ENCODE data around the gene ZBTB7C.

The ZBTB7C gene

GRCh38 chr18:48265328-48265727 lies 143.9 kb downstream of the ZBTB7C start:
- Histone ChIP-seq H3F3A (ENCODE audit: insufficient read depth) (no peaks in the 10 kb centered on the region), H3K4me3 (ENCODE audit: insufficient read depth, low read length, poor library complexity, severe bottlenecking) (no peak overlapping the region), H3K36me3 (ENCODE audit: low read length) (no peaks in the 10 kb centered on the region), H3K4me2 (ENCODE audit: low read depth, low read length, poor library complexity, severe bottlenecking) (no peak overlapping the region), H2AFZ (ENCODE audit: low read depth, low read length, severe bottlenecking) (no peak overlapping the region), H3K79me2 (ENCODE audit: insufficient read depth, low read length) (no peaks in the 10 kb centered on the region), H4K20me1 (ENCODE audit: low read depth, low read length) (no peaks in the 10 kb centered on the region), H3K27me3 (ENCODE audit: low read length) (no peaks in the 10 kb centered on the region), H3K27ac (ENCODE audit: low read depth, low read length) (no peak overlapping the region), H3K9me3 (ENCODE audit: insufficient read depth, low read length) (no peaks in the 10 kb centered on the region), H3K9me2 (replicated peaks; ENCODE audit: insufficient read depth, low read length) (no peaks in the 10 kb centered on the region; the same call in 1 of the 2 replicates), H3K9ac (ENCODE audit: low read length) (no peak overlapping the region)
- TF ChIP-seq EZH2phosphoT487 (conservative IDR thresholded peaks at IDR 0.05; ENCODE audit: low read length) (no peak), CTCF (IDR thresholded peaks at IDR 0.05; ENCODE audit: insufficient read depth, low read length, poor library complexity, severe bottlenecking) (no peak)

- H3K9me3 ChIP-seq (ENCODE audit: insufficient read depth, low read length) = no peaks in the 10 kb centered on the region
- H3K79me2 ChIP-seq (ENCODE audit: insufficient read depth, low read length) = no peaks in the 10 kb centered on the region
- H3K27ac ChIP-seq (ENCODE audit: low read depth, low read length) = no peak overlapping the region
- no peak overlapping the region for H3K9ac ChIP-seq (ENCODE audit: low read length)
- H3F3A ChIP-seq (ENCODE audit: insufficient read depth) = no peaks in the 10 kb centered on the region
- H4K20me1 ChIP-seq (ENCODE audit: low read depth, low read length) = no peaks in the 10 kb centered on the region
- no peak overlapping the region for H3K4me3 ChIP-seq (ENCODE audit: insufficient read depth, low read length, poor library complexity, severe bottlenecking)
- no peaks in the 10 kb centered on the region for H3K27me3 ChIP-seq (ENCODE audit: low read length)
- H3K36me3 ChIP-seq (ENCODE audit: low read length) = no peaks in the 10 kb centered on the region
- H2AFZ ChIP-seq (ENCODE audit: low read depth, low read length, severe bottlenecking) = no peak overlapping the region
- H3K9me2 ChIP-seq (replicated peaks; ENCODE audit: insufficient read depth, low read length) = no peaks in the 10 kb centered on the region; the same call in 1 of the 2 replicates
- no peak overlapping the region for H3K4me2 ChIP-seq (ENCODE audit: low read depth, low read length, poor library complexity, severe bottlenecking)
- TF ChIP-seq EZH2phosphoT487 (conservative IDR thresholded peaks at IDR 0.05; ENCODE audit: low read length) (no peak), CTCF (IDR thresholded peaks at IDR 0.05; ENCODE audit: insufficient read depth, low read length, poor library complexity, severe bottlenecking) (no peak)
Measured at GRCh38 chr18:48263914-48264902, 145.0 kb downstream of the ZBTB7C start.

- H3K9ac ChIP-seq (ENCODE audit: low read length) = no peak overlapping the region
- H2AFZ ChIP-seq (ENCODE audit: low read depth, low read length, severe bottlenecking) = no peak overlapping the region
- no peaks in the 10 kb centered on the region for H3F3A ChIP-seq (ENCODE audit: insufficient read depth)
- no peaks in the 10 kb centered on the region for H3K36me3 ChIP-seq (ENCODE audit: low read length)
- no peak overlapping the region for H3K4me2 ChIP-seq (ENCODE audit: low read depth, low read length, poor library complexity, severe bottlenecking)
- TF ChIP-seq CTCF (IDR thresholded peaks at IDR 0.05; ENCODE audit: insufficient read depth, low read length, poor library complexity, severe bottlenecking) (no peak), EZH2phosphoT487 (conservative IDR thresholded peaks at IDR 0.05; ENCODE audit: low read length) (no peak)
- H3K9me3 ChIP-seq (ENCODE audit: insufficient read depth, low read length) = no peaks in the 10 kb centered on the region
- H3K79me2 ChIP-seq (ENCODE audit: insufficient read depth, low read length) = no peaks in the 10 kb centered on the region
- H3K27ac ChIP-seq (ENCODE audit: low read depth, low read length) = no peak overlapping the region
- H3K9me2 ChIP-seq (replicated peaks; ENCODE audit: insufficient read depth, low read length) = no peaks in the 10 kb centered on the region; the same call in 1 of the 2 replicates
- no peak overlapping the region for H3K4me3 ChIP-seq (ENCODE audit: insufficient read depth, low read length, poor library complexity, severe bottlenecking)
- H3K27me3 ChIP-seq (ENCODE audit: low read length) = no peaks in the 10 kb centered on the region
- H4K20me1 ChIP-seq (ENCODE audit: low read depth, low read length) = no peaks in the 10 kb centered on the region
Measured at GRCh38 chr18:48263192-48263853, 145.9 kb downstream of the ZBTB7C start.

All from SU-DHL-6 (cell line).